Keratinocyte (primary cell): ENCODE data around the gene SPATA16. TPM values are rescaled to one million over a fixed set of nuclear protein-coding genes. Genes with fewer than 3 reads are reported as not detected.
"Not testable (repeated sequence)": the region's sequence is repeated elsewhere in the genome, so short reads cannot be mapped to it uniquely, and the experiment has no call there.

Source experiments
- DNase-seq: peaks from one replicate; pipeline ENCODE4 v3.0.0-alpha.2; 2011; ENCODE audit warnings: low read depth, missing footprints, low spot score
- FAIRE-seq: peaks from 2 replicates; lab custom pipeline; 2011; peaks lifted over from hg19 to GRCh38; lab: Jason Lieb, UNC
- H2AFZ ChIP-seq: 2 replicates; pipeline ENCODE4 v1.6.0; 2012; ENCODE audit warnings: low read length, control low read depth, inconsistent platforms; ENCODE audit not compliant: control insufficient read depth
- H3K27ac ChIP-seq: 2 replicates; pipeline ENCODE4 v1.5.1; 2011; ENCODE audit warnings: low read length; ENCODE audit not compliant: control insufficient read depth, insufficient read depth
- H3K27me3 ChIP-seq: 3 replicates; pipeline ENCODE4 v1.6.0; 2011; ENCODE audit warnings: low read length; ENCODE audit not compliant: control insufficient read depth, insufficient read depth; ENCODE audit errors: extremely low read depth
- H3K36me3 ChIP-seq, 2 experiments: 2 replicates in 1 of 2; 3 replicates in 1 of 2; pipeline ENCODE4 v1.5.1; 2011; ENCODE audit warnings: low read length in 2 of 2, mild to moderate bottlenecking in 1 of 2; ENCODE audit not compliant: control insufficient read depth in 2 of 2, insufficient read depth in 2 of 2; ENCODE audit errors: extremely low read depth in 1 of 2
- H3K4me1 ChIP-seq: 3 replicates; pipeline ENCODE4 v1.5.1; 2011; ENCODE audit warnings: low read length; ENCODE audit not compliant: control insufficient read depth, insufficient read depth; ENCODE audit errors: extremely low read depth
- H3K4me2 ChIP-seq: 3 replicates; pipeline ENCODE4 v1.6.0; 2011; ENCODE audit warnings: low read depth, low read length; ENCODE audit not compliant: control insufficient read depth, insufficient read depth; ENCODE audit errors: extremely low read depth
- H3K4me3 ChIP-seq, 3 experiments: fragments of 200-600 bp in 1 of 3; sonication (generic) in 1 of 3; 2 replicates in 2 of 3; 3 replicates in 1 of 3; pipeline ENCODE4 v1.5.1; 2011 to 2016; ENCODE audit warnings: low read length in 3 of 3, mild to moderate bottlenecking in 3 of 3, control low read depth in 2 of 3, inconsistent platforms in 1 of 3, low read depth in 1 of 3, mixed read lengths in 1 of 3, mixed run types in 1 of 3, moderate library complexity in 1 of 3; ENCODE audit not compliant: control insufficient read depth in 2 of 3, insufficient read depth in 2 of 3; ENCODE audit errors: extremely low read depth in 1 of 3
- H3K79me2 ChIP-seq: 2 replicates; pipeline ENCODE4 v1.6.0; 2012; ENCODE audit warnings: low read length; ENCODE audit not compliant: control insufficient read depth, insufficient read depth
- H3K9ac ChIP-seq: 3 replicates; pipeline ENCODE4 v1.6.0; 2011; ENCODE audit warnings: low read length; ENCODE audit not compliant: control insufficient read depth, insufficient read depth; ENCODE audit errors: extremely low read depth
- H3K9me1 ChIP-seq: 3 replicates; pipeline ENCODE4 v1.6.0; 2011; ENCODE audit warnings: low read length; ENCODE audit not compliant: control insufficient read depth, insufficient read depth; ENCODE audit errors: extremely low read depth
- H3K9me3 ChIP-seq: 2 replicates; pipeline ENCODE4 v1.5.1; 2012; ENCODE audit warnings: low read depth, low read length; ENCODE audit not compliant: control insufficient read depth
- H4K20me1 ChIP-seq: 3 replicates; pipeline ENCODE4 v1.6.0; 2011; ENCODE audit warnings: low read length; ENCODE audit not compliant: control insufficient read depth, insufficient read depth; ENCODE audit errors: extremely low read depth
- CTCF ChIP-seq, 3 experiments: IDR thresholded peaks in 1 of 3; conservative IDR thresholded peaks in 1 of 3; optimal IDR thresholded peaks in 1 of 3; 2 replicates in 2 of 3; 3 replicates in 1 of 3; pipeline versions ENCODE3 to v1.5.1; 2011; ENCODE audit warnings: low read length in 3 of 3, mild to moderate bottlenecking in 3 of 3, moderate library complexity in 2 of 3, control low read depth in 1 of 3, inconsistent platforms in 1 of 3; ENCODE audit not compliant: insufficient read depth in 2 of 3; ENCODE audit errors: extremely low read depth in 1 of 3
- EZH2 ChIP-seq: IDR thresholded peaks from one replicate; pipeline ENCODE4 v1.6.1; 2012; ENCODE audit warnings: inconsistent platforms, mild to moderate bottlenecking, low read length, moderate library complexity
- dilution Hi-C: fragments of 300-500 bp; cut with MboI; formaldehyde crosslinking; loops from one replicate; pipeline ENCODE4 v1.7.0; 2020; ENCODE audit warnings: low sequenced_read_pairs; ENCODE audit not compliant: extremely low pct_ligation_motif_present
- polyA minus RNA-seq, 3 experiments: library from RNA; depleted of rRNA, polyadenylated mRNA; stranded (reverse); fragments of >200 nt; gene quantifications; 1 replicate in 1 of 3; 2 replicates in 1 of 3; 3 replicates in 1 of 3; pipeline ENCODE4 v1.2.3, GENCODE V29; 2011
- polyA plus RNA-seq, 5 experiments: library from polyadenylated mRNA; depleted of rRNA in 3 of 5; stranded (reverse) in 3 of 5; stranded (forward) in 1 of 5; unstranded in 1 of 5; fragments of >200 nt; gene quantifications; 1 replicate in 1 of 5; 2 replicates in 3 of 5; 3 replicates in 1 of 5; pipeline versions ENCODE4 v1.2.1 to v1.2.3, GENCODE V29; 2011 to 2012; ENCODE audit warnings: missing spikeins in 2 of 5, low read depth in 1 of 5, low replicate concordance in 1 of 5

The SPATA16 gene
- polyA plus RNA-seq = not detected in 3 replicates
- polyA plus RNA-seq (2011; ENCODE audit: low read depth) = not detected
- polyA plus RNA-seq (2011; cell fraction: cytosol; rRNA removed) = not detected in 2 replicates
- not detected in 2 replicates for polyA plus RNA-seq (2011; cell fraction: nucleus; rRNA removed)
- not detected in 2 replicates for polyA plus RNA-seq (2012; ENCODE audit: low replicate concordance)
- not detected in 3 replicates for polyA minus RNA-seq
- not detected for polyA minus RNA-seq (2011; cell fraction: cytosol; rRNA and poly(A)+ RNA removed)
- not detected in 2 replicates for polyA minus RNA-seq (2011; cell fraction: nucleus; rRNA and poly(A)+ RNA removed)

- Histone ChIP-seq H3K4me1 (no peaks in the 10 kb centered on the region), H3K4me3 (no peak within 1 kb of the TSS), H4K20me1 (no peaks in the 10 kb centered on the region), H3K36me3 (no peaks in the 10 kb centered on the region), H3K27me3 (no peaks in the 10 kb centered on the region), H3K79me2 (no peaks in the 10 kb centered on the region), H3K9ac (no peak within 1 kb of the TSS), H3K4me2 (no peak within 1 kb of the TSS), H3K27ac (no peak within 1 kb of the TSS), H3K9me1 (no peaks in the 10 kb centered on the region), H2AFZ (no peak within 1 kb of the TSS), H3K9me3 (no peaks in the 10 kb centered on the region)
- TF ChIP-seq CTCF (optimal IDR thresholded peaks at IDR 0.05 in 1 of 3, IDR thresholded peaks at IDR 0.05 in 1 of 3, conservative IDR thresholded peaks at IDR 0.05 in 1 of 3; ENCODE audit: extremely low read depth in 1 of 3, insufficient read depth in 2 of 3, low read length in 3 of 3) (no peak), EZH2 (no peak)
- DNase-seq = no peak
- dilution Hi-C loops = no loop called here
- FAIRE-seq = no peak
Measured at GRCh38 chr3:173140986-173141385, at the start of gene SPATA16. TSS of gene SPATA16 (minus strand) at chr3:173141235. CDS start at chr3:173117731, 23,504 bp downstream.

- H3K79me2 ChIP-seq, H3K9me3 ChIP-seq, dilution Hi-C loops, DNase-seq, H3K4me3 ChIP-seq, H3K4me1 ChIP-seq, FAIRE-seq, H3K27ac ChIP-seq, H3K36me3 ChIP-seq, H3K4me2 ChIP-seq, H3K9me1 ChIP-seq, H3K9ac ChIP-seq, H4K20me1 ChIP-seq, H2AFZ ChIP-seq, H3K27me3 ChIP-seq: not testable (repeated sequence)
Measured at GRCh38 chr3:173183022-173183421, 42.0 kb upstream of the SPATA16 start.

- DNase-seq (no peak), FAIRE-seq (no peak)
- H2AFZ ChIP-seq = no peak overlapping the region
- TF ChIP-seq EZH2 (no peak), CTCF (optimal IDR thresholded peaks at IDR 0.05 in 1 of 3, IDR thresholded peaks at IDR 0.05 in 1 of 3, conservative IDR thresholded peaks at IDR 0.05 in 1 of 3; ENCODE audit: extremely low read depth in 1 of 3, insufficient read depth in 2 of 3, low read length in 3 of 3) (no peak)
- dilution Hi-C loops = no loop called here
- no peaks in the 10 kb centered on the region for H3K9me3 ChIP-seq
- no peaks in the 10 kb centered on the region for H3K79me2 ChIP-seq
- no peaks in the 10 kb centered on the region for H3K36me3 ChIP-seq
- no peak overlapping the region for H3K9ac ChIP-seq
- H3K4me3 ChIP-seq = no peak overlapping the region
- H4K20me1 ChIP-seq = no peaks in the 10 kb centered on the region
- H3K27me3 ChIP-seq = no peaks in the 10 kb centered on the region
- no peaks in the 10 kb centered on the region for H3K4me1 ChIP-seq
- H3K27ac ChIP-seq = no peak overlapping the region
- H3K4me2 ChIP-seq = no peak overlapping the region
- H3K9me1 ChIP-seq = no peaks in the 10 kb centered on the region
Measured at GRCh38 chr3:173173652-173174051, 32.6 kb upstream of the SPATA16 start.

- not testable (repeated sequence) for H3K27me3 ChIP-seq
Measured at GRCh38 chr3:173159139-173159538, 18.1 kb upstream of the SPATA16 start.

More at GRCh38 chr3:173159139-173159538, 18.1 kb upstream of the SPATA16 start:
- H2AFZ ChIP-seq, dilution Hi-C loops, FAIRE-seq, H3K27ac ChIP-seq, H3K9ac ChIP-seq, H4K20me1 ChIP-seq, H3K9me1 ChIP-seq, H3K4me2 ChIP-seq, H3K36me3 ChIP-seq, H3K9me3 ChIP-seq, DNase-seq, H3K4me1 ChIP-seq, H3K79me2 ChIP-seq, H3K4me3 ChIP-seq: not testable (repeated sequence)
